Ovary (tissue), 9 donors: ENCODE measurements around the gene PCDHA7. TPM values are rescaled to one million over a fixed set of nuclear protein-coding genes. Genes with fewer than 3 reads are reported as not detected.
"Not testable (repeated sequence)": the region's sequence is repeated elsewhere in the genome, so short reads cannot be mapped to it uniquely, and the experiment has no call there.

Experiments used
- DNase-seq, 5 donors: peaks; one replicate each; pipeline ENCODE4 v3.0.0-alpha.2; 2019 to 2020
- H3K27ac ChIP-seq, 2 donors: fragments of 200-600 bp; one replicate each; pipeline versions ENCODE4 v1.5.1 to v1.8.0; 2019 to 2022
- H3K27me3 ChIP-seq: fragments of 200-600 bp; one replicate; pipeline ENCODE4 v1.8.0; 2022
- H3K36me3 ChIP-seq: fragments of 200-600 bp; sonication (generic); one replicate; pipeline ENCODE4 v1.5.1; 2019
- H3K4me1 ChIP-seq: one replicate; pipeline ENCODE4 v1.8.1; 2013; ENCODE audit warnings: mild to moderate bottlenecking, moderate library complexity; ENCODE audit not compliant: insufficient read depth
- H3K4me3 ChIP-seq: fragments of 200-600 bp; sonication (generic); one replicate; pipeline ENCODE4 v1.5.1; 2017
- H3K9me3 ChIP-seq, 2 donors: fragments of 200-600 bp in 1 of 2; sonication (generic) in 1 of 2; one replicate each; pipeline versions ENCODE4 v1.5.1 to v1.8.1; 2013 to 2019; ENCODE audit warnings: mild to moderate bottlenecking in 1 of 2, moderate library complexity in 1 of 2
- CTCF ChIP-seq, 3 donors: fragments of 450-650 bp in 2 of 3; fragments of 200-600 bp in 1 of 3; IDR thresholded peaks; one replicate each; pipeline versions ENCODE4 v1.5.1 to v1.8.0; 2016 to 2022; ENCODE audit warnings: antibody characterized with exemption in 3 of 3, mild to moderate bottlenecking in 1 of 3
- EP300 ChIP-seq: sonication (generic); formaldehyde crosslinking; IDR thresholded peaks from one replicate; pipeline ENCODE4 v1.6.1; 2017; ENCODE audit warnings: antibody characterized with exemption
- POLR2A ChIP-seq: fragments of 450-650 bp; IDR thresholded peaks from one replicate; pipeline ENCODE4 v1.6.1; 2017; ENCODE audit warnings: antibody characterized with exemption, mild to moderate bottlenecking, moderate library complexity
- WGBS, 3 donors: extraction: QIAGEN DNeasy Blood & Tissue Kit in 1 of 3; methylation state at CpG; one replicate each; pipeline versions ENCODE4 v1.1.5 to v1.1.7; 2013 to 2017; 5-methylcytosine and 5-hydroxymethylcytosine counted together
- intact Hi-C, 4 donors: fragments of 100-400 bp; cut with DNase I; formaldehyde crosslinking; loops; one replicate each; pipeline versions ENCODE4 v1.11.0 to v1.15.1; 2022 to 2023
- polyA plus RNA-seq, 2 donors: library from polyadenylated mRNA; stranded (reverse); fragments of 200-250 nt in 1 of 2; fragments of 350-450 nt in 1 of 2; fragmentation: Illumina TruSeq in 1 of 2; extraction: RNeasy Lipid Tissue Mini Kit (QIAGEN cat#74804) in 1 of 2; gene quantifications; one replicate each; pipeline ENCODE4 v1.2.3, GENCODE V29; 2013 to 2014
- total RNA-seq, 7 donors: library from RNA; depleted of rRNA in 2 of 7; stranded (reverse); fragments of >200 nt in 2 of 7; fragmentation: NEBNext Ultra II Directional in 3 of 7; extraction: Animal tissue kit (Norgen Biotek cat#: 25700) in 3 of 7; gene quantifications; one replicate each; pipeline versions ENCODE4 v1.1.0 to v1.2.4, GENCODE V29; 2016 to 2023
- donor health status: DM: no; HTN: no; CAD: no; lungs with moderate emphysema.
- donor health status: DM: no; HTN: no; CAD: no.
- donor health status: Bipolar disorder and iron deficiency.
- donor health status: DM: yes; HTN: yes; CAD: no.
- donor health status: DM: no; HTN: no; CAD: no.
- donor health status: DM: yes; HTN: yes; CAD: no.

PCDHA7 gene
- total and polyA plus RNA-seq, 9 donors: 0.25 to 1.4 (median 0.41) TPM

- WGBS, 3 donors: 26 to 49% (median 44%) methylated on average over 2 of the region's 2 CpGs
- H3K9me3 ChIP-seq: peaks cover 0 to 35% of the 10 kb centered on the region in 2 donors
These were observed 43.0 kb upstream of the PCDHA7 start for GRCh38 chr5:140791089-140791488.

GRCh38 chr5:140794595-140795258, 39.3 kb upstream of the PCDHA7 start, which contains the start of gene PCDHA2:
Gene PCDHA2, plus strand, starts transcription at chr5:140794852.
- WGBS, 3 donors: 15 to 23% (median 18%) methylated on average over 27 of the region's 27 CpGs
- intact Hi-C loops: no loop called here
- H3K36me3 ChIP-seq: no peaks in the 10 kb centered on the region
- no peaks in the 10 kb centered on the region for H3K27me3 ChIP-seq
- H3K9me3 ChIP-seq: peaks cover 0 to 15% of the 10 kb centered on the region in 2 donors
- no peak within 1 kb of the TSS for H3K27ac ChIP-seq
- no peaks in the 10 kb centered on the region for H3K4me1 ChIP-seq
- peak within 1 kb of the TSS; percentile 12 for H3K4me3 ChIP-seq
- no peak for DNase-seq
- TF ChIP-seq POLR2A: no peak
- TF ChIP-seq CTCF (IDR thresholded peaks at IDR 0.05): no peak
- TF ChIP-seq EP300: no peak

More at GRCh38 chr5:140791089-140791488, 43.0 kb upstream of the PCDHA7 start:
- Histone ChIP-seq H3K27ac (no peak overlapping the region), H3K36me3 (no peaks in the 10 kb centered on the region), H3K27me3 (no peaks in the 10 kb centered on the region), H3K4me1 (no peaks in the 10 kb centered on the region), H3K4me3 (no peak overlapping the region)
- no peak for TF ChIP-seq EP300
- intact Hi-C loops: no loop called here
- no peak for DNase-seq

GRCh38 chr5:140795259-140795641, 38.8 kb upstream of the PCDHA7 start:
- Histone ChIP-seq H3K27ac (no peak overlapping the region), H3K27me3 (no peaks in the 10 kb centered on the region), H3K4me3 (peak overlapping the region; percentile 12), H3K36me3 (no peaks in the 10 kb centered on the region), H3K4me1 (no peaks in the 10 kb centered on the region), H3K9me3 (peaks cover 0 to 15% of the 10 kb centered on the region in 2 donors)
- no peak for TF ChIP-seq CTCF (IDR thresholded peaks at IDR 0.05)
- no peak for TF ChIP-seq POLR2A
- no peak for TF ChIP-seq EP300
- 15 to 23% (median 23%) methylated on average over 15 of the region's 15 CpGs for WGBS, 3 donors
- intact Hi-C loops: no loop called here
- no peak for DNase-seq

GRCh38 chr5:140796072-140796717, 37.9 kb upstream of the PCDHA7 start:
- DNase-seq, H3K4me3 ChIP-seq: not testable (repeated sequence)

GRCh38 chr5:140796718-140797095, 37.4 kb upstream of the PCDHA7 start:
- Histone ChIP-seq H3K4me1 (no peaks in the 10 kb centered on the region), H3K36me3 (no peaks in the 10 kb centered on the region), H3K9me3 (peaks cover 0 to 15% of the 10 kb centered on the region in 2 donors), H3K4me3 (no peak overlapping the region), H3K27ac (no peak overlapping the region), H3K27me3 (no peaks in the 10 kb centered on the region)
- WGBS, 3 donors: 48 to 61% (median 60%) methylated on average over 38 to 39 of the region's 39 CpGs
- no peak for TF ChIP-seq POLR2A
- TF ChIP-seq EP300: no peak
- TF ChIP-seq CTCF (IDR thresholded peaks at IDR 0.05): no peak
- intact Hi-C loops: no loop called here
- DNase-seq: no peak

More at GRCh38 chr5:140796072-140796717, 37.9 kb upstream of the PCDHA7 start:
- H3K27me3 ChIP-seq, H3K27ac ChIP-seq, intact Hi-C loops, H3K4me1 ChIP-seq, H3K36me3 ChIP-seq: not testable (repeated sequence)
- WGBS, 3 donors: 42 to 60% (median 57%) methylated on average over 63 to 72 of the region's 72 CpGs
- peaks cover 0 to 15% of the 10 kb centered on the region in 2 donors for H3K9me3 ChIP-seq
